ENCODE measurements around the gene EVX2.
A peak's percentile ranks its signal among the peaks of the same experiment; 100 is the strongest.

EVX2 gene

GRCh38 chr2:176106581-176107539 lies 23.1 kb upstream of the EVX2 start, which contains the start of gene HOXD11:
Gene HOXD11 (plus strand): TSS chr2:176107280. CDS start chr2:176107356, 76 bp downstream.
- peak; percentile 49 for DNase-seq

GRCh38 chr2:176105730-176106580 lies 22.2 kb upstream of the EVX2 start:
- no peak for DNase-seq

- no peak for DNase-seq
These were observed 21.4 kb upstream of the EVX2 start for GRCh38 chr2:176105078-176105729.

GRCh38 chr2:176104316-176105077 lies 20.7 kb upstream of the EVX2 start:
- no peak for DNase-seq

- DNase-seq, result no peak
These were observed 20.1 kb upstream of the EVX2 start for GRCh38 chr2:176103742-176104315.

- no peak for DNase-seq
These were observed 19.4 kb upstream of the EVX2 start for GRCh38 chr2:176103194-176103593.

- no peak for DNase-seq
These were observed 18.6 kb upstream of the EVX2 start for GRCh38 chr2:176102309-176102866.

- no peak for DNase-seq
These were observed 18.1 kb upstream of the EVX2 start for GRCh38 chr2:176101842-176102241.

- no peak for DNase-seq
These were observed 17.6 kb upstream of the EVX2 start for GRCh38 chr2:176101216-176101830.

GRCh38 chr2:176100547-176101140 lies 16.9 kb upstream of the EVX2 start:
- DNase-seq, result no peak

GRCh38 chr2:176099728-176100546 lies 16.2 kb upstream of the EVX2 start, which contains the start of gene HOXD12:
Gene HOXD12 (plus strand): TSS chr2:176099795. CDS start chr2:176099802, 7 bp downstream.
- no peak for DNase-seq

- no peak for DNase-seq
These were observed 15.5 kb upstream of the EVX2 start for GRCh38 chr2:176099159-176099727.

- DNase-seq, result no peak
These were observed 14.8 kb upstream of the EVX2 start for GRCh38 chr2:176098366-176099158.

- DNase-seq, result no peak
These were observed 14.1 kb upstream of the EVX2 start for GRCh38 chr2:176097820-176098365.

- DNase-seq, result peak; percentile 80
These were observed 13.4 kb upstream of the EVX2 start for GRCh38 chr2:176096986-176097819.

GRCh38 chr2:176096243-176096985 lies 12.7 kb upstream of the EVX2 start:
- no peak for DNase-seq

Data from NCI-H2107 (cell line).